NCI-H526 treated with DMSO at 0.1 percent for 48 hours (cell line): Measurements from ENCODE around the gene SEPTIN5.

ENCODE experiments used
- DNase-seq: peaks from one replicate; lab custom pipeline; 2025; lab: John Stamatoyannopoulos, UW

SEPTIN5 gene

GRCh38 chr22:19733755-19734154 is 19.5 kb downstream of the SEPTIN5 start:
- DNase-seq, result no peak

GRCh38 chr22:19734163-19734562 is 19.9 kb downstream of the SEPTIN5 start:
- DNase-seq, result no peak

- DNase-seq, result no peak
Measured at GRCh38 chr22:19734837-19735382, 20.6 kb downstream of the SEPTIN5 start.

GRCh38 chr22:19735665-19736510 is 21.6 kb downstream of the SEPTIN5 start:
- no peak for DNase-seq

GRCh38 chr22:19737846-19738663 is 23.8 kb downstream of the SEPTIN5 start:
- DNase-seq, result no peak

- no peak for DNase-seq
Measured at GRCh38 chr22:19738664-19739447, 24.6 kb downstream of the SEPTIN5 start.

GRCh38 chr22:19739448-19739895 is 25.2 kb downstream of the SEPTIN5 start:
- DNase-seq, result no peak

GRCh38 chr22:19739911-19740449 is 25.7 kb downstream of the SEPTIN5 start:
- no peak for DNase-seq

- no peak for DNase-seq
Measured at GRCh38 chr22:19740586-19740985, 26.3 kb downstream of the SEPTIN5 start.

GRCh38 chr22:19741053-19741452 is 26.8 kb downstream of the SEPTIN5 start:
- no peak for DNase-seq

GRCh38 chr22:19742160-19743066 is 28.1 kb downstream of the SEPTIN5 start:
- no peak for DNase-seq

GRCh38 chr22:19743081-19743480 is 28.8 kb downstream of the SEPTIN5 start:
- no peak for DNase-seq

GRCh38 chr22:19743651-19744050 is 29.3 kb downstream of the SEPTIN5 start:
- no peak for DNase-seq

GRCh38 chr22:19744350-19745006 is 30.2 kb downstream of the SEPTIN5 start:
- DNase-seq, result no peak

- DNase-seq, result no peak
Measured at GRCh38 chr22:19745155-19746101, 31.1 kb downstream of the SEPTIN5 start.

GRCh38 chr22:19746726-19747125 is 32.4 kb downstream of the SEPTIN5 start:
- no peak for DNase-seq

- DNase-seq, result no peak
Measured at GRCh38 chr22:19747551-19747950, 33.2 kb downstream of the SEPTIN5 start.

GRCh38 chr22:19748139-19748538 is 33.8 kb downstream of the SEPTIN5 start:
- DNase-seq, result no peak
